IPS DF 4.7 (cell line): Measurements from ENCODE around the gene SLC2A4RG.
"Not testable (repeated sequence)": the region's sequence is repeated elsewhere in the genome, so short reads cannot be mapped to it uniquely, and the experiment has no call there.

Experiments
- DNase-seq: peaks from one replicate; pipeline ENCODE4 v3.0.0-alpha.2; 2013; ENCODE audit warnings: low spot score; ENCODE audit errors: extremely low read depth

SLC2A4RG gene

GRCh38 chr20:63775096-63775978 is 35.8 kb downstream of the SLC2A4RG start:
- DNase-seq, result no peak

DNA sequence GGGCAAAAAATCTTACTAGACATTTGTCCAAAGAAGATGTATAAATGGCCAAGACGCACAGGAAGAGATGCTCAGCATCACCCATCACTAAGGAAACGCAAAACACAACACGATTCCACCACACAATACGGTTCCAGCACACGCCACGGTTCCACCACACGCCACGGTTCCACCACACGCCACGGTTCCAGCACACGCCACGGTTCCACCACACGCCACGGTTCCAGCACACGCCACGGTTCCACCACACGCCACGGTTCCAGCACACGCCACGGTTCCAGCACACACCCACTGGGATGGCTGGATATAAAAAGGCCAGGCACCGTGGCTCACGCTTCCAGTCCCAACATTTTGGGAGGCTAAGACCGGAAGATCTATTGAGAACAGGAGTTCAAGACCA is 37.3 kb downstream of the SLC2A4RG start:
- not testable (repeated sequence) for DNase-seq

DNA sequence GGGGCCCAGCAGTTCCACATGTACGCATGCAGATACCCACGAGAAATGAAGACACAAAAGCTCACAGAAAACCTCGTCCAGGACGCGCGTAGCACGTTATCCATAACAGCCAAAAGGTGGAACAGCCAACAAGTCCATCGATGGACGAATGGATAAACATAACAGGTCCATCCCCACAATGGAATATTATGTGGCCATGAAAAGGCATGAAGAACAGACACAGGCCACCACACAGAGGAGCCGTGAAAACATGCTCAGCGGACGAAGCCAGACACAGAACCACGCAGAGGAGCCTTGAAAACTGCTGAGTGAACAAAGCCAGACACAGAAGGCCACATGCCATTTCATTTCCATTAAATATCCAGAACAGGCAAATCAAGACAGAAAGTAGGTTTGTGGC is 38.0 kb downstream of the SLC2A4RG start:
- no peak for DNase-seq

GRCh38 chr20:63778034-63778752 is 38.6 kb downstream of the SLC2A4RG start:
- no peak for DNase-seq

DNA sequence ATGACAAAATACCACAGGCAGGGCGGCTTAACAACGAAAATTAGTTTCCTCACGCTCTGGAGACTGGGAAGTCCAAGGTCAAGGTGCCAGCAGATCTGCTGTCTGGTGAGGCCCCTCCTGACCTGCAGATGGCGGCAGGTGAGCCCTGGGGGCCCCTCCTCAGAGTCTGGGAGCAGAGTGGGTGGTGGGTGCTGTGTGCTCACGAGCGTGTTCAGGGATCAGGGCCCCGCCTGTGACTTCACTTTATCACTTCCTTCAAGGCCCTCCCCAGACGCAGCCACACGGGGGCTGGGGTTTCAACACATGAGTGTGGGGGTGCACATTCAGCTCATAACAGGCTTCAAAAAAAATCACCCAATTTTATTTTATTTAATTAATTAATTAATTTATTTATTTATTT is 39.3 kb downstream of the SLC2A4RG start:
- peak; percentile 5 for DNase-seq

DNA sequence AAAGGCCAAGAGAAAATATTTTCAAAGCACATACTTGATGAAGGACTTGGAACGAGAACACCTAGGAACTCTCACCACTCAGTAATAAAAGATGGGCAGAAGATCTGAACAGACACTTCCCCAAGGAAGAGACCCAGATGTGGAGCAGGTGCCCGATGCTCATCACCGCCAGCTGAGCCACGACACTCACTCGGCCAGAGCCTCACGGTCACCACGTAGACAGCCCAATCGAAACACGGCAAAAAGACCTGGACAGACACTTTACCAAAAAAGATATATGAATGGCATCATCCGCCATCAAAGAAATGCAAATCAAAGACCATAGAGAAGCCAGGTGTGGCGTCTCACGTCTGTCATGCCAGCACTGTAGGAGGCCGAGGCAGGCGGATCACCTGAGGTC is 41.6 kb downstream of the SLC2A4RG start:
- no peak for DNase-seq

GRCh38 chr20:63782051-63782471 is 42.5 kb downstream of the SLC2A4RG start:
- no peak for DNase-seq

DNA sequence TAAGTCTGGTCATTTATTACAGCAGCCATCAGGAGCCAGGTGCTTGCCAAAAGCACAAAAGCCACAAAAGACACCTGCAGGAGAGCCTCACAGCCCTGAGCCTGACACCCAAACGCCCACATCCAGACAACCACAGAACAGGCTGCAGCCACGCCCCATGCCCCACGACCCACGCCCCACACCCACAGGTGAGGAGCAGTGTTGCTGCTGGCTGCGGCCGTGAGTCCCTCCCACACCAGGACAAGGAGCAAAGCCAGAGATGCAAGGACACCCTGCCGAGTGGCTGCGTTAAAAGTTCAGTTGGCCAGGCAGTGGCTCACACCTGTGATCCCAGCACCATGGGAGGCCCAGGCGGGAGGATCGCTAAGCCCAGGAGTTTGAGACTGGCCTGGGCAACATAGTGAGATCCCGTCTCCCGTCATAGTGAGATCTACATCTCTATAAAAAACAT is 43.0 kb downstream of the SLC2A4RG start:
- no peak for DNase-seq

DNA sequence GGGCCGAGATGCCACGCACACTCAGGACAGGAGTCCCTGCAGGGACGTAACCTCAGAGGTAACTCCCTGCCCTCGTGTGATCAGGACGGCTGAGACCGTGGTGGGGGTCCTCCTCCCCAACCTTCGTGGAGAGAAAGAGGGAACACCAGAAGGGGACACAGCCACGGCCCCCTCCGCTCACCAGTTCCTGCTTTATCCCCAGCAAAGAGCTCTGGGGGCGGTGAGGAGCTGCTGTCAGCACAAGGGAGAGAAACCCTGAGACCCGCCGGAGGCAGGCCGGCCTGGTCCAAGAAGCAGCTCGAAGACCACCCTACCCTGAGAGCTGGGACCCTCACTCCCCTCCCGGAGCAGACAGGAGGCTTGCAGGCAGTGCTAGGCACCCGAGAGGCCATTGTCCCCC is 44.4 kb downstream of the SLC2A4RG start:
- DNase-seq, result no peak

GRCh38 chr20:63785691-63786131 is 46.1 kb downstream of the SLC2A4RG start:
- no peak for DNase-seq

DNA sequence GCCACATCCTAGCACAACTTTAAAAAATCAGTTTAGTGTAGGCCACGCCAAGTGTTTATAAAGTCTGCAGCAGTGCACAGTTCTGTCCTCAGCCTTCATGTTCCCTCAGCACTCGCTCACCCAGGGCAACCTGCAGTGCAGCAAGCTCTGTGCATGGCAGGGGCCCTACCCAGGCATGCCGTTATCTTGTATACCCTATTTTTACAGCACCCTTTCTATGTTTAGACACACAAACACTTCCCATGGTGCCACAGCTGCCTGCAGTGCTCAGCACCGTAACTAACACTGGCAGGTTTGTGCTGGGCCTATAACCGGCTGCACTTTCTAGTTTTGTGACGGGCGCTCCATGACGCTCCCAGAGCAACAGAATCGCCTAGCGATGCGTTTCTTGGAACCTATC is 47.7 kb downstream of the SLC2A4RG start:
- no peak for DNase-seq

DNA sequence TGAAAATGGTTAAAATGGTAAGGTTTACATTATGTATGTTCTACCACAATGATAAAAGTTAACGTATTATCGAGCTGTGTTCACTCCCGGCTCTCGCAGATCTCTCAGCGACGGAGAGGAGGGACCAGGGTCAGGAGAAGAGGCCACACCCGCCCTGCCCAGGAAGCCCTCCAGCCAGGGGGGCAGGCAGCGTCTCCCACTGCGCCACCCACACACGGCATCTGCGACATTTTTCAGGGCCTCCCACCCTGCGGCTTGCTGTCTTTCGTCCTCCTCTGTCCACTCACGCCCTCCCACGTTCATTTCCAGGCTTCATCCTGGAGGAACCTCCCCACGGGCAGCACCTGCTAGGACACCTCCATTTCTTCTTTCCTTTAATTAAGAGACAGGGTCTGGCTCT is 48.2 kb downstream of the SLC2A4RG start:
- DNase-seq, result no peak

GRCh38 chr20:63789836-63790571 is 50.4 kb downstream of the SLC2A4RG start:
- no peak for DNase-seq

DNA sequence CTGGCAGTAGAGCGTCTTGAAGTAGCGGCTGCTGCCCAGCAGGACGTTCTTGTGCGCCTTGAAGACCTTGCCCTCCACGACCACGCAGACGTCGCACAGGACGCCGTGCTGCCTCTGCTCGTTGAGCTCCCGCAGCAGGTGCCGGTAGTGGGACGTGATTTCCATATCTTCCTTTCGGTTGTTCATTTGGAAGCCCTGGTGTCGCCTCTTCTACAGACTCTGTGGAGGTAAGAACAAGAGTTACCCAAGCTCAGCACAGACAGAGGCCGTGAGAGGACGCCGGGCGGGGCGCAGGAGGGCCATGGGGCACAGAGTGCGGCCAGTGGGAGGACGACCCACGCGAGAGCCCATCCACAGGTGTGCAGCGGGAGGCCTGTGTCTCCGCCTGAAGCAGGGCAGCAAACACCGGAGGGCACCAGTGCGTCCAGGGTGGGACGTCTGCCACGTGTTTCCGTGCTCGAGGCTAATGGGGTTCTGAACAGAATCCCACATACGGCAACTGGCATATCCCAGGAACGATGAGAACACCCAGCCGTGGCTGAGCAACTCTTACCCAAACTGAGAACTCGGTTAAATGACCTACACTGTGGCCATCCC is 51.1 kb downstream of the SLC2A4RG start:
- DNase-seq, result no peak

DNA sequence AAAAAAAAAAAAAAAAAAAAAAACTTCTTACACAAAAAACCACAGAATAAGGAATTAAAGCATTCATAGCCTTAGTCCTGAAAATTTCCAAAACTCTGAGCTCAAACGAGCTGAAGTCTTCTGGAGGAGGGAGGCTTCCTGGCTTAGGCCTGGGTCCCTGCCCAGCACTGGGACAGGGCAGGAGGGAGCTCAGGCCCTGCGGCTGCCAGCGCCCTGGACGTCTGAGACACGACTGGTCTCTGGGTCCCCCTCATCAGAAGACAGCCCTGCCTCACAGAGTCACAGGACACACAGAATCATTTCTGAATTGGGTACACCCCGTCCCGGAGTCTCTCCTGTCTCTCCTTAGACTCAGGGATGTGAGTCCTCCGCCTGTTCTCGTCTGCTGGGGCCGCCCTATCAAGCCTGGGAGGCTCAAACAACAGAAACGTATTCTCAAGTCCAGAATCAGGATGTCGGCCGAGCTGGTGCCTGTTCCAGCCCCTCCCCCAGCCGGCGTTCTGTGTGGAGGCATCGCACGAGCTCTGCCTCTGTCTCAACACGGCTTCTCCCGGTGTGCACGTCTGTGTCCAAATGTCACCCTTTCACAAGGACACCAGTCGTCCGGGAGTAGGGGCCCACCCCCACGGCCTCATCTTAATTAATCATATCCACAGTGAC is 52.1 kb downstream of the SLC2A4RG start:
- no peak for DNase-seq

GRCh38 chr20:63792866-63793265 is 53.3 kb downstream of the SLC2A4RG start:
- no peak for DNase-seq
